HG03521 (cell line): ENCODE results near the gene PCDHGA12.
"Not testable (repeated sequence)": the region's sequence is repeated elsewhere in the genome, so short reads cannot be mapped to it uniquely, and the experiment has no call there.

Experiments
- ATAC-seq: cut with Tn5 transposase; IDR thresholded peaks from one replicate; pipeline ENCODE4 v1.9.1; 2021; ENCODE audit warnings: mild to moderate bottlenecking, moderate library complexity; ENCODE audit not compliant: unreplicated experiment

Gene PCDHGA12

GRCh38 chr5:141430332-141431113 lies at the start of gene PCDHGA12:
TSS of gene PCDHGA12 (plus strand) at chr5:141430507. CDS start at chr5:141430760, 253 bp downstream.
- ATAC-seq: peak; percentile 84

DNA sequence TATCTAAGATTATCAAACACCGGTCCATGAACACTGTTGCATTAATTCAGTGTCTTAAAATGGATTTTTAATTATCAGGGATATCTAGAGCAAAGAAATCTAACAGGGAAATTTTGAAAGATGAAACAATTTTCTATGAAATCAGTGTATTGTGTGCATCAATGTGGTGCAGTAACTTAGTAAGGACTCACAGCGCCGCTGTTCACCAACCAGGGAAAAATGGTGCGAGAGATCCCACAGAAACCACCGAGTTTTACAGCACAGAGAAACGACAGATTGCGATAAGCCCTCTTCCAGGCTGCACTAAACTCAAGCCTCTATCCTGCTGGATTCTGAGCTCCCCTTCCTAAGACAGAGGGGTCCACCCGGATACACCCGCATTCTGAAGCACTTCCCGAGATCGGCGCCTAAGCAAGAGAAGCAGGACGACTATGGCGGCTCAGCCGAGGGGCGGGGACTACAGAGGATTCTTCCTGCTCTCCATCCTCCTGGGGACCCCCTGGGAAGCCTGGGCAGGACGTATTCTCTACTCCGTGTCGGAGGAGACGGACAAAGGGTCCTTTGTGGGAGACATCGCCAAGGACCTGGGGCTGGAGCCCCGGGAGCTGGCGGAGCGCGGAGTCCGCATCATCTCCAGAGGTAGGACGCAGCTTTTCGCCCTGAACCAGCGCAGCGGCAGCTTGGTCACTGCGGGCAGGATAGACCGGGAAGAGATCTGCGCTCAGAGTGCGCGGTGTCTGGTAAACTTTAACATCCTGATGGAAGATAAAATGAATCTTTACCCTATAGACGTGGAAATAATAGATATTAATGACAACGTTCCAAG lies 47.6 kb upstream of the PCDHGA12 start, which contains the start of gene PCDHGA7:
TSS of gene PCDHGA7 (plus strand) at position 274 of the 826 bp plus-strand sequence. CDS start at position 432, 158 bp downstream.
- no peak for ATAC-seq

- no peak for ATAC-seq
These were observed 47.0 kb upstream of the PCDHGA12 start for GRCh38 chr5:141383345-141383744.

DNA sequence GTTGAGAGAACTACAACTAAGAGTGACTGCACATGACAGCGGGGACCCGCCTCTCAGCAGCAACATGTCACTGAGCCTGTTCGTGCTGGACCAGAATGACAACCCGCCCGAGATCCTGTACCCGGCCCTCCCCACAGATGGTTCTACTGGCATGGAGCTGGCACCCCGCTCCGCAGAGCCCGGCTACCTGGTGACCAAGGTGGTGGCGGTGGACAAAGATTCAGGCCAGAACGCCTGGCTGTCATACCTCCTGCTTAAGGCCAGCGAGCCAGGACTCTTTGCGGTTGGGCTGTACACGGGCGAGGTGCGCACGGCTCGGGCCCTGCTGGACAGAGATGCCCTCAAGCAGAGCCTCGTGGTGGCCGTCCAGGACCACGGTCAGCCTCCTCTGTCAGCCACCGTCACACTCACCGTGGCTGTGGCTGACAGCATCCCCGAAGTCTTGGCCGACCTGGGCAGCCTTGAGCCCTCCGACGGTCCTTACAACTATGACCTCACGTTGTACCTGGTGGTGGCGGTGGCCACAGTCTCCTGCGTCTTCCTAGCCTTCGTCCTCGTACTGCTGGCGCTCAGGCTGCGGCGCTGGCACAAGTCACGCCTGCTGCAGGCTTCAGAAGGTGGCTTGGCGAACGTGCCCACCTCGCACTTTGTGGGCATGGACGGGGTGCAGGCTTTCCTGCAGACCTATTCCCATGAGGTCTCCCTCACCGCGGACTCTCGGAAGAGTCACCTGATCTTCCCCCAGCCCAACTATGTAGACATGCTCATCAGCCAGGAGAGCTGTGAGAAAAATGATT lies 45.6 kb upstream of the PCDHGA12 start:
- no peak for ATAC-seq

GRCh38 chr5:141387557-141388311 lies 42.6 kb upstream of the PCDHGA12 start, which contains the start of gene PCDHGB4:
TSS of gene PCDHGB4 (plus strand) at chr5:141387698. CDS start at chr5:141387885, 187 bp downstream.
- peak; percentile 67 for ATAC-seq

- ATAC-seq: no peak
These were observed 41.6 kb upstream of the PCDHGA12 start for GRCh38 chr5:141388661-141389060.

GRCh38 chr5:141389153-141390042 lies 40.9 kb upstream of the PCDHGA12 start:
- ATAC-seq: no peak

DNA sequence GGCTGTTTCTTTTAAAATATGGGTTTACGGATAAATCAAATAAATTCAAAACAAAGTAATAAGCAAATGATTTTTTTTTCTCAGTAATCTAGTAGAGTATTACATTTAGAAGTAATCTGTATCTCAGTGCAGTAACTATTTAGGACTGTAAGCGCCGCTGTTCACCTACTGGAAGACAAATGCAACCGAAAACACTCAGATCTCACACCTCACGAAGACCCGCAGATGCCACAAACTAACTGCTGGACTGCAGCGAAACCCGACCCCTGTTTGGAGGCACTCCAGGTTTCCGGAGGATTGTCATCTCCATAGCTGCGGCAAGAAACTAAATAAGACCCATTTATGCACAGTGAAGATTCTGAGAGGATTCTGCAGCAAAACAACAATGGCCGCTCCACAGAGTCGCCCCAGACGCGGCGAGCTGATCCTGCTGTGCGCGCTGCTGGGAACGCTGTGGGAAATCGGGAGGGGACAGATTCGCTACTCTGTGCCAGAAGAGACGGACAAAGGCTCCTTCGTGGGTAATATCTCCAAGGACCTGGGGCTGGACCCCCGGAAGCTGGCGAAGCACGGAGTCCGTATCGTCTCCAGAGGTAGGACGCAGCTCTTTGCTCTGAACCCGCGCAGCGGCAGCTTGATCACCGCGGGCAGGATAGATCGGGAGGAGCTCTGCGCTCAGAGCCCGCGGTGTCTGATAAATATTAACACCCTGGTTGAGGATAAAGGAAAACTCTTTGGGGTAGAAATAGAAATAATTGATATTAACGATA lies 37.7 kb upstream of the PCDHGA12 start, which contains the start of gene PCDHGA8:
TSS of gene PCDHGA8 (plus strand) at position 205 of the 770 bp plus-strand sequence. CDS start at position 386, 181 bp downstream.
- no peak for ATAC-seq

GRCh38 chr5:141393267-141393666 lies 37.0 kb upstream of the PCDHGA12 start:
- ATAC-seq: no peak

DNA sequence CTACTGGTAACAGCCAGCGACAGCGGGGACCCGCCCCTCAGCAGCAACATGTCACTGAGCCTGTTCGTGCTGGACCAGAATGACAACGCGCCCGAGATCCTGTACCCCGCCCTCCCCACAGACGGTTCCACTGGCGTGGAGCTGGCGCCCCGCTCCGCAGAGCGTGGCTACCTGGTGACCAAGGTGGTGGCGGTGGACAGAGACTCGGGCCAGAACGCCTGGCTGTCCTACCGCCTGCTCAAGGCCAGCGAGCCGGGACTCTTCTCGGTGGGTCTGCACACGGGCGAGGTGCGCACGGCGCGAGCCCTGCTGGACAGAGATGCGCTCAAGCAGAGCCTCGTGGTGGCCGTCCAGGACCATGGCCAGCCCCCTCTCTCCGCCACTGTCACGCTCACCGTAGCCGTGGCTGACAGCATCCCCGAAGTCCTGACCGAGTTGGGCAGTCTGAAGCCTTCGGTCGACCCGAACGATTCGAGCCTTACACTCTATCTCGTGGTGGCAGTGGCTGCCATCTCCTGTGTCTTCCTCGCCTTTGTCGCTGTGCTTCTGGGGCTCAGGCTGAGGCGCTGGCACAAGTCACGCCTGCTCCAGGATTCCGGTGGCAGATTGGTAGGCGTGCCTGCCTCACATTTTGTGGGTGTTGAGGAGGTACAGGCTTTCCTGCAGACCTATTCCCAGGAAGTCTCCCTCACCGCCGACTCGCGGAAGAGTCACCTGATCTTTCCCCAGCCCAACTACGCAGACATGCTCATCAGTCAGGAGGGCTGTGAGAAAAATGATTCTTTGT lies 35.7 kb upstream of the PCDHGA12 start:
- not testable (repeated sequence) for ATAC-seq

- peak; percentile 97 for ATAC-seq
These were observed 32.4 kb upstream of the PCDHGA12 start, which contains the start of gene PCDHGB5 for GRCh38 chr5:141397756-141398551. TSS of gene PCDHGB5 (plus strand) at chr5:141397947. CDS start at chr5:141398128, 181 bp downstream.

GRCh38 chr5:141398608-141399007 lies 31.7 kb upstream of the PCDHGA12 start:
- no peak for ATAC-seq

- no peak for ATAC-seq
These were observed 30.6 kb upstream of the PCDHGA12 start for GRCh38 chr5:141399555-141400258.

GRCh38 chr5:141402553-141403243 lies 27.6 kb upstream of the PCDHGA12 start, which contains the start of gene PCDHGA9:
TSS of gene PCDHGA9 (plus strand) at chr5:141402778. CDS start at chr5:141402953, 175 bp downstream.
- ATAC-seq: no peak

- no peak for ATAC-seq
These were observed 26.9 kb upstream of the PCDHGA12 start for GRCh38 chr5:141403387-141403786.
